CD14-positive monocyte (primary cell): ENCODE measurements around the gene LARP4B. TPM values are rescaled to one million over a fixed set of nuclear protein-coding genes. Genes with fewer than 3 reads are reported as not detected.

Source experiments
- DNase-seq, 3 donors: peaks; one replicate each; pipeline ENCODE4 v3.0.0-alpha.2; 2011 to 2022
- H2AFZ ChIP-seq: 2 replicates; pipeline ENCODE4 v1.6.0; 2012; ENCODE audit warnings: mild to moderate bottlenecking, low read depth, low read length, inconsistent platforms; ENCODE audit not compliant: insufficient read depth, poor library complexity, severe bottlenecking
- H3K27ac ChIP-seq, 2 donors: 1 replicate in 1 of 2; 2 replicates in 1 of 2; pipeline ENCODE4 v1.5.1; 2012 to 2013; ENCODE audit warnings: low read length in 2 of 2, control low read depth in 1 of 2, inconsistent platforms in 1 of 2, low read depth in 1 of 2, mild to moderate bottlenecking in 1 of 2
- H3K27me3 ChIP-seq, 2 donors: one replicate each; pipeline versions ENCODE4 v1.6.0 to v1.6.1; 2011 to 2013; ENCODE audit warnings: low read length in 2 of 2; ENCODE audit not compliant: control insufficient read depth in 2 of 2, insufficient read depth in 2 of 2
- H3K36me3 ChIP-seq, 2 donors: replicated peaks in 1 of 2; 1 replicate in 1 of 2; 2 replicates in 1 of 2; pipeline versions ENCODE4 v1.5.1 to v1.6.1; 2012 to 2013; ENCODE audit warnings: low read length in 2 of 2, control low read depth in 1 of 2, inconsistent platforms in 1 of 2, mild to moderate bottlenecking in 1 of 2; ENCODE audit not compliant: insufficient read depth in 2 of 2, control insufficient read depth in 1 of 2
- H3K4me1 ChIP-seq, 2 donors: 1 replicate in 1 of 2; 2 replicates in 1 of 2; pipeline versions ENCODE4 v1.5.1 to v1.6.1; 2012 to 2013; ENCODE audit warnings: low read length in 2 of 2, control low read depth in 1 of 2, inconsistent platforms in 1 of 2, mild to moderate bottlenecking in 1 of 2, moderate library complexity in 1 of 2; ENCODE audit not compliant: insufficient read depth in 2 of 2, control insufficient read depth in 1 of 2
- H3K4me2 ChIP-seq: replicated peaks from 2 replicates; pipeline ENCODE3; 2012; ENCODE audit warnings: low read length, moderate library complexity, mild to moderate bottlenecking; ENCODE audit not compliant: poor library complexity, severe bottlenecking; ENCODE audit errors: extremely low read depth
- H3K4me3 ChIP-seq, 3 experiments: fragments of 200-600 bp in 1 of 3; sonication (generic) in 1 of 3; replicated peaks in 1 of 3; 1 replicate in 2 of 3; 2 replicates in 1 of 3; pipeline ENCODE4 v1.5.1; 2011 to 2013; ENCODE audit warnings: low read length in 3 of 3, mild to moderate bottlenecking in 3 of 3, control low read depth in 2 of 3, low read depth in 2 of 3, inconsistent platforms in 1 of 3, moderate library complexity in 1 of 3
- H3K79me2 ChIP-seq: 2 replicates; pipeline ENCODE4 v1.6.0; 2012; ENCODE audit warnings: mild to moderate bottlenecking, control low read depth, inconsistent platforms, low read length, moderate library complexity; ENCODE audit not compliant: insufficient read depth
- H3K9ac ChIP-seq: 2 replicates; pipeline ENCODE4 v1.6.0; 2017; ENCODE audit warnings: low read length, mild to moderate bottlenecking; ENCODE audit not compliant: insufficient read depth, poor library complexity, severe bottlenecking
- H3K9me3 ChIP-seq, 2 donors: replicated peaks in 1 of 2; 1 replicate in 1 of 2; 2 replicates in 1 of 2; pipeline versions ENCODE4 v1.5.1 to v1.6.1; 2012 to 2013; ENCODE audit warnings: low read length in 2 of 2, control low read depth in 1 of 2; ENCODE audit not compliant: control insufficient read depth in 1 of 2, insufficient read depth in 1 of 2
- H4K20me1 ChIP-seq: 2 replicates; pipeline ENCODE4 v1.6.0; 2012; ENCODE audit warnings: mild to moderate bottlenecking, low read length, control low read depth, moderate library complexity; ENCODE audit not compliant: insufficient read depth
- H3K27ac Mint-ChIP-seq, 7 donors: one replicate each; pipeline ENCODE4 v1.8.0; 2020; ENCODE audit warnings: mild to moderate bottlenecking in 7 of 7, mixed read lengths in 7 of 7, moderate library complexity in 6 of 7, inconsistent platforms in 2 of 7
- H3K27me3 Mint-ChIP-seq, 3 donors: one replicate each; pipeline ENCODE4 v1.8.0; 2021 to 2022; ENCODE audit warnings: low read depth in 3 of 3, mild to moderate bottlenecking in 3 of 3, mixed read lengths in 3 of 3, moderate library complexity in 3 of 3, inconsistent platforms in 1 of 3
- H3K36me3 Mint-ChIP-seq, 2 donors: one replicate each; pipeline ENCODE4 v1.8.0; 2020; ENCODE audit warnings: mixed read lengths in 2 of 2, inconsistent platforms in 1 of 2, mild to moderate bottlenecking in 1 of 2
- H3K4me1 Mint-ChIP-seq: one replicate; pipeline ENCODE4 v1.8.0; 2020; ENCODE audit warnings: mild to moderate bottlenecking, mixed read lengths
- H3K4me3 Mint-ChIP-seq, 2 donors: one replicate each; pipeline ENCODE4 v1.8.0; 2020; ENCODE audit warnings: mild to moderate bottlenecking in 2 of 2, mixed read lengths in 2 of 2, moderate library complexity in 1 of 2
- H3K9me3 Mint-ChIP-seq, 7 donors: one replicate each; pipeline ENCODE4 v1.8.0; 2020 to 2022; ENCODE audit warnings: mixed read lengths in 7 of 7, mild to moderate bottlenecking in 6 of 7, moderate library complexity in 6 of 7, inconsistent platforms in 2 of 7
- WGBS: methylation state at CpG from one replicate; pipeline ENCODE4 v1.1.5; 2013; ENCODE audit warnings: missing lambda C conversion rate; ENCODE audit not compliant: insufficient coverage; 5-methylcytosine and 5-hydroxymethylcytosine counted together
- intact Hi-C, 2 donors: fragments of 100-400 bp; cut with micrococcal nuclease; formaldehyde crosslinking; loops; one replicate each; pipeline versions ENCODE4 v1.15.0 to v1.15.1; 2023
- polyA plus RNA-seq, 3 donors: library from polyadenylated mRNA; depleted of rRNA in 1 of 3; unstranded in 2 of 3; stranded (reverse) in 1 of 3; fragments of 300-500 nt in 2 of 3; fragments of >200 nt in 1 of 3; fragmentation: Illumina TruSeq in 2 of 3; gene quantifications; 1 replicate in 2 of 3; 2 replicates in 1 of 3; pipeline ENCODE4 v1.2.3, GENCODE V29; 2012 to 2021
- TF ChIP-seq, protein P1 (sequence below): fragments of 200-600 bp; IDR thresholded peaks from one replicate; pipeline ENCODE4 v1.8.0; 2022; ENCODE audit warnings: antibody characterized with exemption, mild to moderate bottlenecking

Gene LARP4B
- polyA plus RNA-seq, 3 donors: 17.2 to 52.3 (median 33.0) TPM

DNA sequence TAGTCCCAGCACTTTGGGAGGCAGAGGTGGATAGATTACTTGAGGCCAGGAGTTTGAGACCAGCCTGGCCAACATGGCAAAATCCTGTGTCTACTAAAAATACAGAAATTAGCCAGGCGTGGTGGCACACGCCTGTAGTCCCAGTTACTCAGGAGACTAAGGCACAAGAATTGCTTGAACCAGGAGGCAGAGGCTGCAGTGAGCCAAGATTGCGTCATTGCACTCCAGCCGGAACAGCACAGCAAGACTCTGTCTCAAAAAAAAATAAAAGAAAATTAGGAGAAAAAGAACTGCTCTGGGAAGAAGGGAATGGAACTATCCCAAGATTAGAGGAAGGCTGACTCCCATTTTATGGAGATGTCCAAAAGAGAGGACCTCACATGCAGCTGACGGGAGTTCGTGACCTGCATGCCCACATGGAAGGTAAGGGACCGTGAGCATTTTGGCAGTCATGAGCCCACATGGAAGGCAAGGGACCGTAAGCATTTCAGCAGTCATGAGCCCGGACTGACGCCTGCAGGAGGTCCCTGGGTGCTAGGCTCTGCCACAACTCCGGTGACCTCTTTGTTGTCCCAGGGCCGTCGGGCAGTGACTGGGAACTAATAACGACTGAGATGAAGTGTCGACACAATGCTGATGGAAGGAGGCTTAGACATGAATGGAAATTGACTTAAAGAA is 38.1 kb upstream of the LARP4B start:
- Mint-ChIP-seq H3K36me3 (no peaks in the 10 kb centered on the region), H3K27ac (peak overlapping the region in 1 of 7 donors; percentile 46), H3K27me3 (peaks cover 2 to 9% (median 7%) of the 10 kb centered on the region in 3 donors), H3K4me1 (peaks cover 21% of the 10 kb centered on the region), H3K9me3 (peaks cover 0 to 7% (median 4%) of the 10 kb centered on the region in 7 donors), H3K4me3 (peak overlapping the region in 1 of 2 donors; percentile 16)
- no peaks in the 10 kb centered on the region for H4K20me1 ChIP-seq
- H3K9ac ChIP-seq: no peak overlapping the region
- WGBS: 94% methylated on average over 13 of the region's 15 CpGs
- no peaks in the 10 kb centered on the region for H3K9me3 ChIP-seq
- peaks cover 13 to 20% of the 10 kb centered on the region in 2 donors for H3K4me1 ChIP-seq
- no peaks in the 10 kb centered on the region for H3K79me2 ChIP-seq
- H3K36me3 ChIP-seq: no peaks in the 10 kb centered on the region
- no peak overlapping the region for H2AFZ ChIP-seq
- H3K4me3 ChIP-seq: no peak overlapping the region
- no peak overlapping the region for H3K27ac ChIP-seq
- intact Hi-C loops: no loop called here
- H3K4me2 ChIP-seq: no peak overlapping the region
- no peaks in the 10 kb centered on the region for H3K27me3 ChIP-seq
- DNase-seq: no peak
- TF ChIP-seq, protein P1, sequence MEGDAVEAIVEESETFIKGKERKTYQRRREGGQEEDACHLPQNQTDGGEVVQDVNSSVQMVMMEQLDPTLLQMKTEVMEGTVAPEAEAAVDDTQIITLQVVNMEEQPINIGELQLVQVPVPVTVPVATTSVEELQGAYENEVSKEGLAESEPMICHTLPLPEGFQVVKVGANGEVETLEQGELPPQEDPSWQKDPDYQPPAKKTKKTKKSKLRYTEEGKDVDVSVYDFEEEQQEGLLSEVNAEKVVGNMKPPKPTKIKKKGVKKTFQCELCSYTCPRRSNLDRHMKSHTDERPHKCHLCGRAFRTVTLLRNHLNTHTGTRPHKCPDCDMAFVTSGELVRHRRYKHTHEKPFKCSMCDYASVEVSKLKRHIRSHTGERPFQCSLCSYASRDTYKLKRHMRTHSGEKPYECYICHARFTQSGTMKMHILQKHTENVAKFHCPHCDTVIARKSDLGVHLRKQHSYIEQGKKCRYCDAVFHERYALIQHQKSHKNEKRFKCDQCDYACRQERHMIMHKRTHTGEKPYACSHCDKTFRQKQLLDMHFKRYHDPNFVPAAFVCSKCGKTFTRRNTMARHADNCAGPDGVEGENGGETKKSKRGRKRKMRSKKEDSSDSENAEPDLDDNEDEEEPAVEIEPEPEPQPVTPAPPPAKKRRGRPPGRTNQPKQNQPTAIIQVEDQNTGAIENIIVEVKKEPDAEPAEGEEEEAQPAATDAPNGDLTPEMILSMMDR: no peak

DNA sequence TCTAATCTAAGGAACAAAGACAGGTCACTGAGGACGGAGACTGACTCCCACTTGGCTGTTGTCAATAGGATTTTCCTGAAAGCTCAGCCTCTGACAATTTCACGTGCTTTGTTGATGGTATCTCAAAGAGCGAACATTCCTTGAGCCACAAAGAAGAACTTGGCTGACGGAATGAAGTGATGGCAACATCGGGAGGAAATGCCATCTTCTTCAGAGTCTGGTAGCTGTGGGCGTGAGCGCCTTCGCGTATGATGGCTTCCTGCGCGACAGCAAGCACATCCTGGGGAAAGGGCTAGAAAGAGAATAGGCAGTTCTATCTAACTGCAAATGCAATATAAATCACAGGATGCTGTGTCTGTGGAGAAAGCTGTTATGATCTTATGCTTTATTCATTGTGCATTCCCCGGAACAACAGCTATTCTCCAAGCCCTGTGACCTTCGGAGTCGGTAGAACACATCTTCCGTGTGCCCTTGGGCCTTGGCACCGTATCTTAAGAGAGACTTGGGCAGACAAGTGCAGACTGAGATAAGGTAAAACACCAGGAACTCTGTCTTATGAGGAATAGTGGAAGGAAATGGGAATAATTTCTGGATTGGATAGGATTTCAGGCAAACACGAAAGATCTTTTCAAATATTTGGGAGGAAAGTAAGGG is 37.2 kb upstream of the LARP4B start:
- Mint-ChIP-seq H3K27ac (no peak overlapping the region), H3K4me1 (peaks cover 21% of the 10 kb centered on the region), H3K27me3 (peaks cover 2 to 9% (median 7%) of the 10 kb centered on the region in 3 donors), H3K36me3 (no peaks in the 10 kb centered on the region), H3K4me3 (no peak overlapping the region), H3K9me3 (peaks cover 0 to 7% (median 4%) of the 10 kb centered on the region in 7 donors)
- Histone ChIP-seq H3K4me1 (peaks cover 13 to 20% of the 10 kb centered on the region in 2 donors), H2AFZ (no peak overlapping the region), H3K9me3 (no peaks in the 10 kb centered on the region), H3K27me3 (no peaks in the 10 kb centered on the region), H3K79me2 (no peaks in the 10 kb centered on the region), H3K27ac (no peak overlapping the region), H3K4me2 (no peak overlapping the region), H4K20me1 (no peaks in the 10 kb centered on the region), H3K9ac (no peak overlapping the region), H3K4me3 (no peak overlapping the region), H3K36me3 (no peaks in the 10 kb centered on the region)
- no peak for DNase-seq
- TF ChIP-seq, protein P1: no peak
- intact Hi-C loops: no loop called here
- WGBS: 87% methylated on average over 8 of the region's 17 CpGs
